ENCODE results near the gene TMC5. TPM values are rescaled to one million over a fixed set of nuclear protein-coding genes. Genes with fewer than 3 reads are reported as not detected.

The TMC5 gene
- total RNA-seq, 4 donors from 2014 or later = not detected

- H3K36me3 ChIP-seq = no peaks in the 10 kb centered on the region
- H3K9me3 ChIP-seq = peaks cover 0 to 6% (median 0%) of the 10 kb centered on the region in 4 donors
- WGBS, 2 donors = 80 to 87% methylated on average over 4 of the region's 4 CpGs
- no peak for DNase-seq (ENCODE audit: low spot score in 2 of 2)
- peaks cover 0 to 11% (median 0%) of the 10 kb centered on the region in 4 donors for H3K4me1 ChIP-seq
- no peak overlapping the region for H3K4me3 ChIP-seq
- H3K27me3 ChIP-seq = no peaks in the 10 kb centered on the region
- TF ChIP-seq POLR2A (IDR thresholded peaks at IDR 0.05) = no peak
- no peak for TF ChIP-seq CTCF (IDR thresholded peaks at IDR 0.05)
- no peak for TF ChIP-seq EP300 (IDR thresholded peaks at IDR 0.05)
- H3K27ac ChIP-seq = no peak overlapping the region
Observed at GRCh38 chr16:19486051-19486450, 68.4 kb downstream of the TMC5 start.

- H3K4me1 ChIP-seq = peaks cover 0 to 11% (median 0%) of the 10 kb centered on the region in 4 donors
- peaks cover 0 to 2% (median 0%) of the 10 kb centered on the region in 4 donors for H3K9me3 ChIP-seq
- WGBS, 2 donors = 89% methylated on average over 10 of the region's 10 CpGs
- H3K27ac ChIP-seq = no peak overlapping the region
- H3K36me3 ChIP-seq = no peaks in the 10 kb centered on the region
- TF ChIP-seq CTCF (IDR thresholded peaks at IDR 0.05) (no peak), EP300 (IDR thresholded peaks at IDR 0.05) (no peak), POLR2A (IDR thresholded peaks at IDR 0.05) (no peak)
- no peak overlapping the region for H3K4me3 ChIP-seq
- DNase-seq (ENCODE audit: low spot score in 2 of 2) = no peak
- H3K27me3 ChIP-seq = no peaks in the 10 kb centered on the region
Observed at GRCh38 chr16:19486750-19487325, 69.2 kb downstream of the TMC5 start.

DNA sequence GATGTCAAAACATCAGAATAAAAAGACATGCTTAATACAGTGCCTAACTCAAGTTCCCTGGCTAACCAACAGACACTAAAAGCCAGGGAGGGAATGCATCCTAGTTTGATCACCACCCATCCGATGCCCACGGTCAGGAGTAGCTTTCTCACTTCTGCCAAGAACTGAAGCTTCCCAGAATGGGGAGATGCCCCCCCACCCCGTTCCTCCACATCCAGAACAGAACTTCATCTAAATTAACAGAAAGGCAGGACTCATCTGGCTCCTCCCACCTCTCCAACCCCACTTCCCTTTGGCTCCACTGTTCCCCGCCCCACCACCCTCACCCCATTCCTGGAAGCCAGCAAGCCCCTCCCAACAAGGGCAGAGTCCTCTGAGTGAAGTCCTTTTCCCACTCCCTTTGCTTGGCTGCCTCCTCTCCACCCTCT, 70.5 kb downstream of the TMC5 start:
- Histone ChIP-seq H3K4me1 (peaks cover 0 to 11% (median 0%) of the 10 kb centered on the region in 4 donors), H3K9me3 (no peaks in the 10 kb centered on the region), H3K4me3 (no peak overlapping the region), H3K27me3 (no peaks in the 10 kb centered on the region), H3K36me3 (no peaks in the 10 kb centered on the region), H3K27ac (no peak overlapping the region)
- no peak for DNase-seq (ENCODE audit: low spot score in 2 of 2)
- TF ChIP-seq EP300 (IDR thresholded peaks at IDR 0.05) = no peak
- TF ChIP-seq CTCF (IDR thresholded peaks at IDR 0.05) = no peak
- TF ChIP-seq POLR2A (IDR thresholded peaks at IDR 0.05) = no peak
- 44 to 72% methylated on average over 4 of the region's 4 CpGs for WGBS, 2 donors

- WGBS, 2 donors = 73 to 81% methylated on average over 1 of the region's 1 CpG
Observed at GRCh38 chr16:19490619-19491018, 72.9 kb downstream of the TMC5 start.

More at GRCh38 chr16:19490619-19491018, 72.9 kb downstream of the TMC5 start:
- Histone ChIP-seq H3K4me1 (peaks cover 0 to 15% (median 2%) of the 10 kb centered on the region in 4 donors), H3K27ac (no peak overlapping the region), H3K9me3 (no peaks in the 10 kb centered on the region), H3K27me3 (no peaks in the 10 kb centered on the region), H3K4me3 (no peak overlapping the region), H3K36me3 (no peaks in the 10 kb centered on the region)
- DNase-seq (ENCODE audit: low spot score in 2 of 2) = no peak
- no peak for TF ChIP-seq CTCF (IDR thresholded peaks at IDR 0.05)
- TF ChIP-seq EP300 (IDR thresholded peaks at IDR 0.05) = no peak
- no peak for TF ChIP-seq POLR2A (IDR thresholded peaks at IDR 0.05)

Data from tibial nerve (tissue), 4 donors.